ENCODE data around the gene ZNF740.

GRCh38 chr12:53182903-53183302 is 2.4 kb downstream of the ZNF740 start:
- no peak for TF ChIP-seq CEBPB (IDR thresholded peaks at IDR 0.05)
- no peak for TF ChIP-seq YY1 (IDR thresholded peaks at IDR 0.05; ENCODE audit: low read depth)
- no peak for TF ChIP-seq MAX (IDR thresholded peaks at IDR 0.05)
- TF ChIP-seq ZBTB7A (IDR thresholded peaks at IDR 0.05; ENCODE audit: low read depth) = no peak
- TF ChIP-seq TAF1 (IDR thresholded peaks at IDR 0.05; ENCODE audit: low read depth) = no peak
- no peak for TF ChIP-seq EP300 (IDR thresholded peaks at IDR 0.05; ENCODE audit: borderline replicate concordance)
- TF ChIP-seq NFIC (IDR thresholded peaks at IDR 0.05) = no peak
- TF ChIP-seq CREB1 (IDR thresholded peaks at IDR 0.05; ENCODE audit: low read depth) = no peak
- no peak for TF ChIP-seq EGR1 (IDR thresholded peaks at IDR 0.05)
- no peak for TF ChIP-seq RAD21 (IDR thresholded peaks at IDR 0.05; ENCODE audit: low read depth)

Data from Ishikawa (cell line).